Kidney (tissue), 14 donors: ENCODE data around the gene FCN1. TPM values are rescaled to one million over a fixed set of nuclear protein-coding genes. Genes with fewer than 3 reads are reported as not detected.
A peak's percentile ranks its signal among the peaks of the same experiment; 100 is the strongest.

Experiments
- DNase-seq, 5 donors: peaks; one replicate each; pipeline ENCODE4 v3.0.0-alpha.2; 2013 to 2020
- FAIRE-seq: peaks from 2 replicates; lab custom pipeline; 2012; peaks lifted over from hg19 to GRCh38; lab: Jason Lieb, UNC
- H3K27ac ChIP-seq, 2 donors: one replicate each; pipeline ENCODE4 v1.7.0; 2013; ENCODE audit warnings: low read depth in 2 of 2, low read length in 2 of 2, inconsistent platforms in 1 of 2
- H3K27me3 ChIP-seq: one replicate; pipeline ENCODE4 v1.7.1; 2013; ENCODE audit warnings: low read length, inconsistent platforms; ENCODE audit not compliant: control insufficient read depth, insufficient read depth
- H3K36me3 ChIP-seq, 3 donors: one replicate each; pipeline versions ENCODE4 v1.7.0 to v1.7.1; 2013; ENCODE audit warnings: low read length in 3 of 3, control low read depth in 1 of 3, inconsistent platforms in 1 of 3; ENCODE audit not compliant: insufficient read depth in 3 of 3, control insufficient read depth in 2 of 3
- H3K4me1 ChIP-seq, 3 donors: one replicate each; pipeline versions ENCODE4 v1.7.0 to v1.7.1; 2013; ENCODE audit warnings: low read length in 3 of 3, inconsistent platforms in 1 of 3, low read depth in 1 of 3; ENCODE audit not compliant: control insufficient read depth in 2 of 3, insufficient read depth in 2 of 3
- H3K4me3 ChIP-seq, 3 donors: one replicate each; pipeline versions ENCODE4 v1.7.0 to v1.8.1; 2013; ENCODE audit warnings: low read length in 3 of 3, control low read depth in 1 of 3, inconsistent platforms in 1 of 3
- H3K9ac ChIP-seq, 3 donors: one replicate each; pipeline versions ENCODE4 v1.7.0 to v1.7.1; 2013; ENCODE audit warnings: low read length in 3 of 3, control low read depth in 1 of 3, inconsistent platforms in 1 of 3
- H3K9me3 ChIP-seq, 3 donors: one replicate each; pipeline versions ENCODE4 v1.7.0 to v1.7.1; 2013; ENCODE audit warnings: low read length in 3 of 3, control low read depth in 1 of 3, inconsistent platforms in 1 of 3; ENCODE audit not compliant: control insufficient read depth in 2 of 3, insufficient read depth in 1 of 3
- CTCF ChIP-seq: IDR thresholded peaks from 3 replicates; pipeline ENCODE4 v1.5.1; 2012; ENCODE audit warnings: mild to moderate bottlenecking, moderate library complexity, borderline replicate concordance; ENCODE audit not compliant: insufficient read depth; ENCODE audit errors: extremely low read depth
- intact Hi-C: fragments of 100-400 bp; cut with DNase I; formaldehyde crosslinking; loops from one replicate; pipeline ENCODE4 v1.11.1; 2022
- polyA plus RNA-seq: library from polyadenylated mRNA; stranded (reverse); fragments of 350-450 nt; fragmentation: Illumina TruSeq; extraction: RNeasy Lipid Tissue Mini Kit (QIAGEN cat#74804); gene quantifications from one replicate; pipeline ENCODE4 v1.2.3, GENCODE V29; 2014; ENCODE audit warnings: low read depth, low replicate concordance; ENCODE audit not compliant: insufficient read depth
- total RNA-seq: library from RNA; stranded (reverse); fragmentation: NEBNext Ultra II Directional; extraction: Animal tissue kit (Norgen Biotek cat#: 25700); gene quantifications from one replicate; pipeline ENCODE4 v1.2.1, GENCODE V29; 2021
- donor health status: control.
- donor health status: control.
- donor health status: control.
- donor health status: control.
- donor health status: control.
- donor health status: DM: yes; HTN: yes; CAD: no.
- donor health status: Normal renal cell carcinoma (clear cell type).

The FCN1 gene
- total and polyA plus RNA-seq, 2 donors from 2014 or later = 3.2 to 13.0 TPM

DNA sequence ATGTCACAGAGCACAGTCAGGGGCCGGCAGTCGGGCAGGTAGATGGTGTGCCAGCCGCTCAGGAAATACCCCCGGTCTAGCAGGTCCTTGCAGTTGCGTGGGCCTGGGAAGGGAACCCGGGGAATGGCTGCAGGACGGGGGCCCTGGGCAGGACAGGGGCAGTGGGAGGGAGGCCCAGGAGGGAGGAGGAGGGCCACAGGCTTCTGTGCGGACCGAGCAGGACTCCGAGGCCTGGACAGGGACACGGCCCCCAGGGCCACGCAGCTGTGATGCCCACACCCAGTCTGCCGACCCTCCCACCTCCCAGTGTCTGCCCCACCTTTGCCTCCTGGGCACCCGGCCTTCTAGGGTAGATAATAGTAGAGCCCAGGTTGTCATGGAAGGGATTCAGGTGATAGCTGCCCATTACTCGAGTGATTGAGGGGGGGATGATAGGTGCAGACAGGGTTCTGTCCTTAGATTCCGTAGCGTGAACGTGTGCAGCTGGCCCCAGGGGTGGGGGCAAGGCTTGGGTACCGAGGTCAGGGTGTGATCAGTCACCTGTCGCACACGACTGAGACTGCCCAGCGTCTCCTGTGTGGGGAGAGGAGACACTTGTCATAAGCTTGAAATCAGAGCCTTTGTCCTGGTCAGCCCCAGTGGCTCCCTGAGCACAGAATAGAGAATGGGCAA lies 4.5 kb downstream of the FCN1 start:
- Histone ChIP-seq H3K36me3 (no peaks in the 10 kb centered on the region), H3K9ac (no peak overlapping the region)
- FAIRE-seq = no peak

GRCh38 chr9:134912126-134912840 lies 5.4 kb downstream of the FCN1 start:
- Histone ChIP-seq H3K27ac (no peak overlapping the region), H3K4me1 (no peaks in the 10 kb centered on the region), H3K9me3 (no peaks in the 10 kb centered on the region), H3K4me3 (no peak overlapping the region), H3K36me3 (no peaks in the 10 kb centered on the region), H3K9ac (no peak overlapping the region), H3K27me3 (no peaks in the 10 kb centered on the region)
- intact Hi-C loops = no loop called here
- DNase-seq (peak in 1 of 5 donors; percentile 3), FAIRE-seq (no peak)
- TF ChIP-seq CTCF = no peak

More for the DNA sequence above, 4.5 kb downstream of the FCN1 start:
- peak in 1 of 5 donors; percentile 6 for DNase-seq
- H3K9me3 ChIP-seq = no peaks in the 10 kb centered on the region
- no peak for TF ChIP-seq CTCF
- intact Hi-C loops = no loop called here
- no peaks in the 10 kb centered on the region for H3K4me1 ChIP-seq
- no peak overlapping the region for H3K27ac ChIP-seq
- no peak overlapping the region for H3K4me3 ChIP-seq
- no peaks in the 10 kb centered on the region for H3K27me3 ChIP-seq

DNA sequence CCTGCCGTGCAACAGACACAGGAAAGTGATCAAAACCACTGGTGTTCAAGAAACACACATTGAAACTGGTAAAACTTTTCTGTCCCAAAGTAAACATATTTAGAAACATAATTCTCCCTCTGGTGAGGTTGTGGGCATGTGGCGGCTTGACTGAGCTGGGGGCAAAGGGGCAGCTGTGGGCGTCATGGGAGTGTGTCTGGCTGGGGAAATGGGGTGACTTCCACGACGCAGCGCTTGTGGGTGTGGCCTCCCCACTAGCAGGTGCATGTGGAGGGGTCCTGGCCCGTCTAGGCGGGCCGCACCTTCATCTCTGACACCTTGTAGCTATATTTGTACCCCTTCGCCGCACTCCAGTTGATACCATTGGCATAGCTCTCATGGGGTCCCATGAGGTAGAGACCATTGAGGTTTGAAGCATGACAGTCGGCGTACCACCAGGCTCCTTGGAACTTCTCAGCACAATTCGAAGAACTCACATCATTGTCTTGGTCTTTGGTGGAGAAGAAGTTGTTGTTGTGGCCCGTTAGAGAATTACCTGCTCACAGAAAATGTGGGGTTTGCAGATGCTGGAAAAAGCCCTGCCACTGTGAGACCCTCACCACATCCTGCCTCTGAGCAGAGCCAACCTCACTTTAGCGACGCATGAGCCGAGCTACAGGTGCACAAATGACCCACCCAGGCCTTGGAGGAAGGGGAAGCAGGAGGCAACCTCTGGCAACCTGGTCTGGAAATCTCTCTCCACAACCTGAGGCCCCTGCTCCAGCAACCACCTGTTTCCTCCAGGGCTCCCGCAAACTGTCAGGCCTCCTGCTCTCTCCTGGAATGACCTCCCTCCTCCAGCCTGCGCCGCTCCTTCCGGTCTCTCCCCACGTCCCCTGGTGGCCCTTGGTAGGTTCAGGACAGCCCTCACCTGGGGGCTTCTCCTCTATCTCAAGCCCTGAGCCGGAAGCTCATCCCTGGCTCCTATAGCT lies 7.9 kb downstream of the FCN1 start:
- H3K27ac ChIP-seq = no peak overlapping the region
- H3K4me3 ChIP-seq = no peak overlapping the region
- H3K36me3 ChIP-seq = no peaks in the 10 kb centered on the region
- H3K4me1 ChIP-seq = no peaks in the 10 kb centered on the region
- DNase-seq = peak in 1 of 5 donors; percentile 1
- no peaks in the 10 kb centered on the region for H3K9me3 ChIP-seq
- no peak overlapping the region for H3K9ac ChIP-seq
- TF ChIP-seq CTCF = no peak
- no peak for FAIRE-seq
- no peaks in the 10 kb centered on the region for H3K27me3 ChIP-seq
- intact Hi-C loops = no loop called here
